Measurements from ENCODE around the gene HHIPL2.
"Not testable (repeated sequence)": the region's sequence is repeated elsewhere in the genome, so short reads cannot be mapped to it uniquely, and the experiment has no call there.

The HHIPL2 gene

GRCh38 chr1:222539951-222540597 lies 7.8 kb downstream of the HHIPL2 start:
- DNase-seq, result no peak

GRCh38 chr1:222535455-222535854 lies 12.4 kb downstream of the HHIPL2 start:
- DNase-seq, result no peak

- DNase-seq, result no peak
Observed at GRCh38 chr1:222530852-222531251, 17.1 kb downstream of the HHIPL2 start.

GRCh38 chr1:222529916-222530315 lies 18.0 kb downstream of the HHIPL2 start:
- DNase-seq, result no peak

GRCh38 chr1:222529181-222529580 lies 18.7 kb downstream of the HHIPL2 start:
- DNase-seq, result no peak

- no peak for DNase-seq
Observed at GRCh38 chr1:222525951-222526350, 22.0 kb downstream of the HHIPL2 start.

- DNase-seq, result no peak
Observed at GRCh38 chr1:222523852-222524251, 24.1 kb downstream of the HHIPL2 start.

- no peak for DNase-seq
Observed at GRCh38 chr1:222522105-222522915, 25.6 kb downstream of the HHIPL2 start.

GRCh38 chr1:222521299-222522104 lies 26.4 kb downstream of the HHIPL2 start:
- no peak for DNase-seq

GRCh38 chr1:222489496-222489895 lies 58.4 kb downstream of the HHIPL2 start:
- not testable (repeated sequence) for DNase-seq

GRCh38 chr1:222487774-222488173 lies 60.1 kb downstream of the HHIPL2 start:
- not testable (repeated sequence) for DNase-seq

GRCh38 chr1:222484005-222484404 lies 63.9 kb downstream of the HHIPL2 start:
- DNase-seq, result not testable (repeated sequence)

- not testable (repeated sequence) for DNase-seq
Observed at GRCh38 chr1:222479567-222479966, 68.3 kb downstream of the HHIPL2 start.

- not testable (repeated sequence) for DNase-seq
Observed at GRCh38 chr1:222476436-222476835, 71.5 kb downstream of the HHIPL2 start.

GRCh38 chr1:222473717-222474116 lies 74.2 kb downstream of the HHIPL2 start:
- DNase-seq, result not testable (repeated sequence)

- DNase-seq, result not testable (repeated sequence)
Observed at GRCh38 chr1:222472776-222473540, 74.9 kb downstream of the HHIPL2 start.

Measured in central memory CD4-positive, alpha-beta T cell (primary cell).